Duodenal mucosa (tissue), 2 donors: ENCODE data around the gene QSOX1.

Experiments used
- H3K27ac ChIP-seq: one replicate; pipeline ENCODE4 v1.7.0; 2013; ENCODE audit warnings: low read depth, low read length
- H3K27me3 ChIP-seq, 2 donors: one replicate each; pipeline ENCODE4 v1.7.0; 2013; ENCODE audit warnings: low read length in 2 of 2, control low read depth in 1 of 2; ENCODE audit not compliant: insufficient read depth in 2 of 2, control insufficient read depth in 1 of 2
- H3K36me3 ChIP-seq, 2 donors: one replicate each; pipeline ENCODE4 v1.7.0; 2013; ENCODE audit warnings: low read length in 2 of 2, control low read depth in 1 of 2; ENCODE audit not compliant: insufficient read depth in 2 of 2, control insufficient read depth in 1 of 2
- H3K4me1 ChIP-seq, 2 donors: one replicate each; pipeline ENCODE4 v1.7.0; 2013; ENCODE audit warnings: low read length in 2 of 2, control low read depth in 1 of 2; ENCODE audit not compliant: insufficient read depth in 2 of 2, control insufficient read depth in 1 of 2
- H3K4me3 ChIP-seq, 2 donors: one replicate each; pipeline ENCODE4 v1.7.0; 2013; ENCODE audit warnings: low read length in 2 of 2, low read depth in 1 of 2
- H3K9ac ChIP-seq, 2 donors: one replicate each; pipeline ENCODE4 v1.7.0; 2013; ENCODE audit warnings: low read length in 2 of 2, low read depth in 1 of 2
- H3K9me3 ChIP-seq, 2 donors: one replicate each; pipeline ENCODE4 v1.7.0; 2013; ENCODE audit warnings: low read length in 2 of 2, control low read depth in 1 of 2; ENCODE audit not compliant: control insufficient read depth in 1 of 2

QSOX1 gene

DNA sequence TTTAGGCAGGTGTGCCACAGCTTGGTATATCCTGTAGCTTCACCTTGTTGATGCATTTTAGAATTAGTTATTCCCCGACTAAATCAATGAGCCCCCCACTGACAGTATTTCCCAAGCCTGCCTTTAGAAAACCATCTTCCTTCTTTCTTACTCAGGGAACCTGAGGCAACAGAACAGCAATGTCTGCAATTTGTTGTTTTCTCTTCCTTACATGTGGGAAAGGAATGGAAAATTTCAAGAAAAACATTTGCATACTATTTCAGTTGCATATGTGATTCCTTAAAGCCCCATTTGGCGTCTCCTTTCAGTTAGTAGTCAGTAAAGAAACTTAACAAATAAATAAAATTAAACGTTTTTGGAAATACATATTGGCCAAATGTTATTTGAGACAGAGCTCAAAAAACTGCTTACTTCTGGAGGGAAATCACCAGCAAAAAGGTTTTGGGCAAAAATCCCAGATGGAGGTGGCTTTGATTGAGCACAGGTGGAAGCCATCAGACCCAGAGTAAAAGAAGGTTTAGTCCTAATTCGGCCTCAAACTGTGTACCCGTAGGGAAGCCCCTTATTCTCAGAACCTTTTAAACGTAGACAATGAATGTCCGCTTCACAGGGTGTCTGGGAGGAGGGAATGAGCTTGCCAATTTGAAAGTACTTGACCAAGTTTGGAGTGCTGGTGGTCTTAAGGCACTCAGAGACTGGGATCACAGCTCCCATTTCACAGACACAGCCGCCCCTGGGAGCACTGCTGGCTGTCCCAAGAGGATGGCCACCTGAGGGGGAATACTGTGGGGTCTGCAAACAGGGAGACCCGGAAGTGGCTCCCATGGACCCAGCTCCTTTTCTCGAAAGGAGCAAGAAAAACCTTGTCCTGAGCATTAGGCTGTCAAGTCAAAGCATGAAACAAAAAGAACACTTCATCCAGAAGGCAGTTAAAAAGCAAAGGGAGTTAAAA is 84.8 kb downstream of the QSOX1 start:
- Histone ChIP-seq H3K9ac (no peak overlapping the region), H3K36me3 (no peaks in the 10 kb centered on the region), H3K4me1 (peaks cover 13 to 14% of the 10 kb centered on the region in 2 donors), H3K27me3 (peaks cover 75 to 78% of the 10 kb centered on the region in 2 donors), H3K27ac (no peak overlapping the region), H3K4me3 (no peak overlapping the region), H3K9me3 (no peaks in the 10 kb centered on the region)

DNA sequence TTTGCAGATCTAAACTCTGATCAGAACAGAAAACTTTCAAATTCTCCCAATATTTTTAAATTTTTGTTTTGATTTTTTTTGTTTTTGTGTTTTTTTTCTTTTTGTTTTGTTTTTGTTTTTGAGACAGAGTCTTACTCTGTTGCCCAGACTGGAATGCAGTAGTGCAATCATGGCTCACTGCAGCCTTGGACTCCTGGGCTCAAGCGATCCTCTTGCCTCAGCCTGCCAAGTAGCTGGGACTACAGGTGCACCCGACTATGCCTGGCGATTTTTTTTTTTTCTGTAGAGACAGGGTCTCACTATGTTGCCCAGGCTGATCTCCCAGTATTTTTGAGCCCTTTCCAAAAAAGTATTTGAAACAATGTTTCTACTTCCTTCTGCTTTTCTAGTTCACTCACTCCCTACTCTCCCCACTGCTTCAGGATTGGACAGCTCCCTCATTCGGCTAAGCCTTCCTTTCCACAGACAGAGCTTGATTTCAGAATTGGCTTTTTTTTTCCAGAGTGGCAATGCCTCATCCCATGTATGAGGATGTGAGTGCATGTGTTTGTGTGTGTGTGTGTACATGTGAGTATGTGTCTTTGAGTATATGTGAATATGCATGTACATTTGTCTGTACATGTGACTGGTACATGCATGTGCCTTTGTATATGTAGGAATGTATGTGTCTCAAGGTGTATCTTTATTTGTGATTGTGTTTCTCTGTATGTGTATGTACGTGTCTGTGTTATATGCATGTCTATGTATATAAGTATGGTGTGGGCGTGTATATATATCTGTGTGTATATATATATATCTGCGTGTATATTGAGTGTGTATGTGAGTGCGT is 87.3 kb downstream of the QSOX1 start:
- Histone ChIP-seq H3K27me3 (peaks cover 50 to 53% of the 10 kb centered on the region in 2 donors), H3K36me3 (no peaks in the 10 kb centered on the region), H3K4me3 (no peak overlapping the region), H3K4me1 (peaks cover 6 to 9% of the 10 kb centered on the region in 2 donors), H3K9ac (no peak overlapping the region), H3K9me3 (no peaks in the 10 kb centered on the region), H3K27ac (no peak overlapping the region)

DNA sequence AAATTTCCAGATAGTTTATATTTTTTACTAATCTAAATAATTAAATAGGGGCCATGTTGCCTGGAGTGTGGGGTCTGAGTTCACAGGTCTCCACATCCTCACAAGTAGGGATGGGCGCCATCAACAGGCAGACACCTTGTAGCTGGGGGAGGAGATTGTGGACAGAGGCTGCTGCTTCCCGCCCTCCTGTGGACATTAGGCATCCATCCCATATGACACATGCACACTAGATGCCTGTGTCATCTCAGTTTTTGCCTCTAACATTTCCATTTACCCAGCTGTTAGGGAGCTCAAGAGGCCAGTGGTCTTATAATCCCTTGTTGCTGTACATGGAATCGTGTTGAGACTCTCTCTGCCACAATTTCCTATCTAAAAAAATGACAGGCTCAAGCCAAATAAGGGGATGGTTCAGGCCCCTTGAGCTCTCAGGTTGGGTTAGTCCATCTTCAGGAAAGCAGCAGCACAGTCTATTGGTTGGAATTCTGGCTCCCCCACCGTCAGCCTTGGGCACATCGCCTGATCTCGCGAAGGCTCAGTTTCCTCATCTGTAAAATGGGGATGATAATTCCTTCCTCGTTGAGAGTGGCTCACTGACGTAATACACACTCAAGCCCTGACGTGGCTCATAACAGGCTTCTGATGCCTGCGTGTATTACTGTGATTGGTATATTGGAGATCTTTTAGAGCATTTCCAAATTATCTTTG is 89.0 kb downstream of the QSOX1 start:
- H3K27me3 ChIP-seq, result peaks cover 33 to 36% of the 10 kb centered on the region in 2 donors
- H3K27ac ChIP-seq, result no peak overlapping the region
- no peaks in the 10 kb centered on the region for H3K36me3 ChIP-seq

DNA sequence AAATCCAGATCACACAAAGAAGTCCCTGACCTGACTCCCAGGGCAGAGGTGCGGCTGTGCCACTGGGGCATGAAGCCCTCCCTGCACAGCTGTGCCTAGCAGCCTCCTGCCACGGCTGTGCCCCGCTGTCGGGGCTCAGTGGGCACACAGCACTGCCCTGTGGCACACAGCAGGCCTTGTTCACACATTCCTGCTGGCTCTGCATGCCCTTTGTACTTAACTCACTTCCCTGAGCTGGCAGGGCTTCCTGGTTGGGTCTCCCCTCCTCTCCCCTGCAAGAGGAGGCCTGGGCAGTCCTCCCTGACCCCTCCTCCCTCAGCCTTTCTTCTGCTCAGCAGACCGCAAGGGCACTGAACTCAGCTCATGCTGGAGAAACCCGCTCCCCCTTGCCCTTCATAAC is 90.2 kb downstream of the QSOX1 start:
- no peaks in the 10 kb centered on the region for H3K36me3 ChIP-seq
- H3K9ac ChIP-seq, result no peak overlapping the region
- no peak overlapping the region for H3K4me3 ChIP-seq
- peaks cover 21 to 24% of the 10 kb centered on the region in 2 donors for H3K27me3 ChIP-seq
- no peak overlapping the region for H3K27ac ChIP-seq
- peaks cover 6 to 9% of the 10 kb centered on the region in 2 donors for H3K4me1 ChIP-seq
- H3K9me3 ChIP-seq, result no peaks in the 10 kb centered on the region

More for the DNA sequence above, 89.0 kb downstream of the QSOX1 start:
- H3K4me1 ChIP-seq, result peaks cover 6 to 9% of the 10 kb centered on the region in 2 donors
- H3K9ac ChIP-seq, result no peak overlapping the region
- H3K9me3 ChIP-seq, result no peaks in the 10 kb centered on the region
- H3K4me3 ChIP-seq, result no peak overlapping the region

DNA sequence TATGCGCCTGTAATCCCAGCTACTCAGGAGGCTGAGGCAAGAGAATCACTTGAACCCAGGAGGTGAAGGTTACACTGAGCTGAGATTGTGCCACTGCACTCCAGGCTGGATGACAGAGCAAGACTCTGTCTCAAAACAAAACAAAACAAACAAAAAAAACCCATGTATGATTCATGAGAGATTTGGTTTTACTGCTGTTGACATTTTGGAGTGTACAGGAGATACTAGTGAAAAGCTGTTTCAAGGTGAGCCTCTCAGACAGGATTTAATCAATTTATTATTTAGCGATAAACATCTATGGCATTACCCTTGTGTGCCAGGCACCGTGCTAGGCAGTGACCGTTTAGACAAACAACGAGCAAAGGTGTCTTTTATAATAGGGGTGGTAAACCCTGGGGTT is 91.9 kb downstream of the QSOX1 start:
- Histone ChIP-seq H3K27me3 (peaks cover 5 to 9% of the 10 kb centered on the region in 2 donors), H3K36me3 (no peaks in the 10 kb centered on the region), H3K27ac (no peak overlapping the region), H3K9ac (no peak overlapping the region), H3K4me1 (peaks cover 6 to 9% of the 10 kb centered on the region in 2 donors), H3K4me3 (no peak overlapping the region), H3K9me3 (no peaks in the 10 kb centered on the region)

DNA sequence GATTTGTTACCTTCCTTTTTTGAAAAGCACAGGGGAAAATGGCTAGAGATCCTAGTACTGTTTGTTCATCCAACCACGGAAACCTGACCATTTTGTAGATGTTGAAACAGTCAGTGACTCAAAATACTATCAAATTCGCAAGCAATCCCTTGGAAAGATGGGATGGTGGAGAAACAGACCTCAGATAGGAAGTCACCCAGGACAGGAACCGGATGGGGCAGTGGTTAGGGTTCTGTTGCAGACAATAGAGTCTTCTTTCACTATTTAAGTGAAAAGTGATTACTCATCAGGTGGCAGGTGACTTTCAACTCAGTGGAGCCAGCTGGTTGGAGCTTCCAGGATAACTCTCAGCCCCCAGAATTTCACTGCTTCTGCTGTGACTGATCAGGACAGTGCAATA is 92.4 kb downstream of the QSOX1 start:
- Histone ChIP-seq H3K9ac (no peak overlapping the region), H3K4me3 (no peak overlapping the region), H3K27me3 (peaks cover 4 to 6% of the 10 kb centered on the region in 2 donors), H3K4me1 (peaks cover 6 to 9% of the 10 kb centered on the region in 2 donors), H3K27ac (no peak overlapping the region), H3K36me3 (no peaks in the 10 kb centered on the region), H3K9me3 (no peaks in the 10 kb centered on the region)

DNA sequence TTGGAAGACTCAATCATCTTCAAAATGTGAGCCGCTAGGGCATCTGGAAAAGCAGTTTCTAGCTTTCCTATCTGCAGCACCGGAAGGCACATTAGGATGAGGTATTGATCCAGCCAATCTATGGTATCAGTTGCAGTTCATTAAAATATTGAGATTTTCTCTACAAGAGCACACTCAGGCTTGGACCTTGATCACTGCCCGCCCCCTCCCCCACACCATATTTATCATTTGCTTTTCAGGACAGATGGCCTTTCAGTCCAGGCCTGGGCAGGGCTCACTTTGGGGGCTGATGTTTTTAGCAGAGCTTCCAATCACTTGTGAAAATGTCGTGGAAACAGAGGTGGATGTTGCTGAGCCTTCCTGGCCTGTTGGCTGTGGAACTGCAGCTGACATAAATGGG is 92.9 kb downstream of the QSOX1 start:
- no peak overlapping the region for H3K9ac ChIP-seq
- H3K36me3 ChIP-seq, result no peaks in the 10 kb centered on the region
- no peak overlapping the region for H3K27ac ChIP-seq
- no peaks in the 10 kb centered on the region for H3K9me3 ChIP-seq
- no peak overlapping the region for H3K4me3 ChIP-seq
- H3K4me1 ChIP-seq, result peaks cover 6 to 9% of the 10 kb centered on the region in 2 donors
- H3K27me3 ChIP-seq, result peaks cover 0 to 1% of the 10 kb centered on the region in 2 donors

DNA sequence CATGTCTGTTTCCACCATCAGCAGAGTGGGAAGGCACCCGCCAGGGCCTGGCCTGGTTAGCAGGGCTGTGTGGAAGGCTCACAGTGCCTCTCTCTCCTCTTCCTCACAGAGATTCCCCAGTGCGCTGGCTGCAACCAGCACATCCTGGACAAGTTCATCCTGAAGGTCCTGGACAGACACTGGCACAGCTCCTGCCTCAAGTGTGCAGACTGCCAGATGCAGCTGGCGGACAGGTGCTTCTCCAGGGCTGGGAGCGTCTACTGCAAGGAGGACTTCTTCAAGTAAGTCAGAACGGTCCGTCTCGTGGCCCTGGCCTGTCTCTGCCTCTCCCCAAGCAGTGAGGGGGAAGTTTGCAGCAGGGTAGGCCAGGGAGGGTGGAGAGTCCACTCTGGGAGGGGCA is 93.5 kb downstream of the QSOX1 start:
- Histone ChIP-seq H3K4me3 (no peak overlapping the region), H3K9me3 (no peaks in the 10 kb centered on the region), H3K27me3 (peaks cover 0 to 3% of the 10 kb centered on the region in 2 donors), H3K4me1 (peaks cover 6 to 9% of the 10 kb centered on the region in 2 donors), H3K9ac (no peak overlapping the region), H3K36me3 (no peaks in the 10 kb centered on the region), H3K27ac (no peak overlapping the region)

DNA sequence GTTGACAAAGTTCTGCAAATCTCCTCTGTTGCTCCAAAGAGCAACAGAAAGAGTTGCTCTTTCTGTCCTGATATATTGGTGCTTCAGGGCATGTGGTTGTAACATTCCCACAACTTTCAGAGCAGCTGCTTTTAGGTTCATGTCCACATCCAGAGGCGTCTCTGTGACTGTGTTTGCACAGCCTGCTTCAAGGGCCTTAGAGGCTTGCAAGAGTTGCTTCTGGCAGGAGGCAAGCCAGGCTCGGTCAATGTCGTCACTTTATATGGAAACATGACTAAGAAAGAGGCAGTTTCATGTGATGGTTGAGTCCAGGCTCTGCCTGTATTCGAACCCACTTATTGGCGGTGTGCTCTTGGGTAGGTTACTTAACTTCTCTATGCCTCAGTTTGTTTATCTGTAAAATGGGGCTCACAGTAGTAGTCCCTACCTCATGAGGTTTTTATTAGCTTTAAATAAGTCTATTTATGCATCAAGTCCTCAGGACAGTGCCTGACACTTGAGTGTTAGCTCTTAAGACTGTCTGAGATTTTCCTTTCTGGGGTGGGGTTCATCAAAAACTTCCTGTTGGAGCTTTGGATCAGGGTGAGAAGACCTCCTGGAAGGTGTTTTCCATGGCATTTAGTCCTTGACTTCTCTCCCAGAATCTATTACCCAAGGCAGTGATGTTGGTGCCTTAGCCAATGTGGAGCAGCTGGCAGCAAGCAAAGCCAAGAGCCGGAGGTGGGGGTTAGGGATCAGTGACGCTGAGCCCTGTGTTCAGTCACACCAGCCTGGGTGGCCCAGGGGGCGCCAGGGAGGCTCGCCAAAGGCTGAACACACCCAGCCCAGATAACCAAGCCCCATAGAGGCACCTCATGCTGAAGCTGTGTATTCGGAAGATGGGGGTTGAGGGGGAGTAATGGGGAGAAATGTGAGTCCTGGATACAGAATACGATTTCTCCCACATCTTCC is 94.3 kb downstream of the QSOX1 start:
- Histone ChIP-seq H3K9ac (no peak overlapping the region), H3K4me1 (peaks cover 6 to 9% of the 10 kb centered on the region in 2 donors), H3K4me3 (no peak overlapping the region), H3K36me3 (no peaks in the 10 kb centered on the region), H3K9me3 (no peaks in the 10 kb centered on the region), H3K27me3 (peaks cover 0 to 4% of the 10 kb centered on the region in 2 donors), H3K27ac (no peak overlapping the region)
